IPS-NIHi7 (cell line): ENCODE results near the gene PPARGC1A.
A peak's percentile ranks its signal among the peaks of the same experiment; 100 is the strongest.

ENCODE experiments used
- DNase-seq: peaks from one replicate; pipeline ENCODE4 v3.0.0; 2012; ENCODE audit warnings: mixed read lengths; ENCODE audit errors: extremely low spot score

PPARGC1A gene, protein sequence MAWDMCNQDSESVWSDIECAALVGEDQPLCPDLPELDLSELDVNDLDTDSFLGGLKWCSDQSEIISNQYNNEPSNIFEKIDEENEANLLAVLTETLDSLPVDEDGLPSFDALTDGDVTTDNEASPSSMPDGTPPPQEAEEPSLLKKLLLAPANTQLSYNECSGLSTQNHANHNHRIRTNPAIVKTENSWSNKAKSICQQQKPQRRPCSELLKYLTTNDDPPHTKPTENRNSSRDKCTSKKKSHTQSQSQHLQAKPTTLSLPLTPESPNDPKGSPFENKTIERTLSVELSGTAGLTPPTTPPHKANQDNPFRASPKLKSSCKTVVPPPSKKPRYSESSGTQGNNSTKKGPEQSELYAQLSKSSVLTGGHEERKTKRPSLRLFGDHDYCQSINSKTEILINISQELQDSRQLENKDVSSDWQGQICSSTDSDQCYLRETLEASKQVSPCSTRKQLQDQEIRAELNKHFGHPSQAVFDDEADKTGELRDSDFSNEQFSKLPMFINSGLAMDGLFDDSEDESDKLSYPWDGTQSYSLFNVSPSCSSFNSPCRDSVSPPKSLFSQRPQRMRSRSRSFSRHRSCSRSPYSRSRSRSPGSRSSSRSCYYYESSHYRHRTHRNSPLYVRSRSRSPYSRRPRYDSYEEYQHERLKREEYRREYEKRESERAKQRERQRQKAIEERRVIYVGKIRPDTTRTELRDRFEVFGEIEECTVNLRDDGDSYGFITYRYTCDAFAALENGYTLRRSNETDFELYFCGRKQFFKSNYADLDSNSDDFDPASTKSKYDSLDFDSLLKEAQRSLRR

DNA sequence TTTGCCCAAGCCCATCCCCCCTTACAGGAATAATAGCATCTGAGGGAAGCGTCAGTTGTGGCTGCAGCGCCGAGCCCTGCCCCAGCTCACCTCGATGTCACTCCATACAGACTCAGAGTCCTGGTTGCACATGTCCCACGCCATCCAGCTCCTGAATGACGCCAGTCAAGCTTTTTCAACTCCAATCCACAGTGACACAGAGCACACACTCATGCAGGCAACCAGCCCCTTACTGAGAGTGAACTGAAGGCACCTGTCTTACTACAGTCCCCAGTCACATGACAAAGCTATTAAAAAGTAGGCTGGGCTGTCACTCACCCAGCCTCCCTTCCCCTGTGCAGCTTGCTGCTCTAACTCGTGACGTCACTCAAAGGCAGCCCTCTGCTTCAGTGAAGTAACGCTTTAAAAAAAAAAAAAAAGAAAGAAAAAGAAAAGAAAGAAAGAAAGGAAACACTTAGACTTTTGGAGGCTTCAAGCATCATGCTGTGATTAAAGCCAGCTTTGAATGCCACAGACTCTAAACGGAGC lies at the start of gene PPARGC1A:
Gene PPARGC1A, minus strand, starts transcription at position 234 of the 528 bp plus-strand sequence. Its CDS starts 90 bp downstream, at position 144.
- DNase-seq, result peak; percentile 28

DNA sequence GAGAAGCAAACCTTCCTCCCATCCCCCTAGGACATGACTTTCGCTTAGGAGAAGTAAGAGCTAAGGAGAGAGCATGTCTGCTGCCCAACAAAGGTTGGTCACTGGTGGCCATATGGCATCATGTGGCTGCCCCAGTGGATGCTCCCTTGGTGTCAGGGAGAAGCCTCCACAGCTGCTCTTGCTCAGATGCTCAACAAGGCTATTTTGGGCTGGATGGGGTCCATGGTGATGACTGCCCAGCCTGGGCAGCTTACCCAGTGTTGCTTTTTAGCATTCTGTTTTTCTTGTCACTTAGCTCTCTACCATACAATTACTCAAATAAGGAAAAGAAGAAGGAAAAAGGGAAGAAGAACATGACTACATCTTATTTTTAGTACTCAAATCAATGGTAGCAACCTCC lies 48.9 kb upstream of the PPARGC1A start:
- DNase-seq, result no peak

DNA sequence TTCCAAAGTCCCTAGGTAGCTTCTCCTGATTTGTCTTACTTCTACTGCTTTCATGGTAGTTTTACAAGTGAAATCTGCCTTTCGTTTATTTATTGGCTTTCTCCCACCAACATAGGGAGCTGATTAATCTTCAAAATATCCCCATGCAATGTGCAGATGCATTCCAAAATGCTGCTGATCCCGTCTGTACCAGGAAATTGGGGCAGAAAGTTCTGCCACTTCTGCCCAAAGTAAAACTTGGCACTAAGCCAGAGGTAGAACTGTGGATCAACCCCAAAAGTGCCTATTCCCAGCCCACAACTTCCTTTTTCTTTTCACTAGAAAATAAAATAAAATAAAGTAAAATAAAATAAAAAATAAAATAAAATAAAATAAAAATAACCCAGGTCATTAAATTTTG lies 47.3 kb upstream of the PPARGC1A start:
- no peak for DNase-seq

DNA sequence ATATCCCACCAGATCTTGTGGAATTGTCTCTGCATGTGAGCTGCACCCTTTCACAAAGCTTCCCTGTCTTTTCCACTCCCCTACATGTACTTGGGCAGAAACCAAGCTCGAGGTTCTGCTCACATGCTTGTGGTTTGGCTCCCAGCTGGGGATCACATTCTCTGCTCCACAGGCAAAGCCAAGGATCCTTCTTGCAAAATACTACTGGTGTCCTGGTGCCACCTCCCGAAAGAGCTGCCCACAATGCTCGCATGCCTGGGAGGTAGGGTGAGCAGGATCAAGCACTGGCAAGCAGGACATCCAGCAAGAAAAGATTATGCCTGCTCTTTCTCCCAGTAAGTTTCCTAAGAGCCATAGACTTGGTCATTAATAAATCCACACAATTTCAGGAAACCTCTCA lies 45.1 kb upstream of the PPARGC1A start:
- DNase-seq, result peak; percentile 30

DNA sequence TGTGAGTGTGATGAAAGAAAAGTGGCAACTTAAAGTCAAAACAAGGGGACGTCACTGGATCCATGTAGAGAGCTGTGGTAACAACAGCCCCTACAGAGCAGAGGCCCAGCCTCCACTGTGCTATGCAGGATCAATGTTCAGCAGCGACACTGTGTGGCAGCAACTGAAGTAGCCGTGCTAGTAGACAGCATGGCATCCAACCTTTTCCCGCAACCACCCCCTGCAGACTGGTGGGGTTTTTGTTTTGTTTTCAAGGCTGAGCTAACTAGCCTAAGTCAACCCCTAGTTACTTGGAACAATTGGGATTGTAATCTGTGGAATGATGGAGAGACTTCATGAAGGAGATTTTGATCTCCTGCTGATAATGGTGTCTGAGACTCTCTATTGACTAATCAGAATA lies 44.4 kb upstream of the PPARGC1A start:
- no peak for DNase-seq

DNA sequence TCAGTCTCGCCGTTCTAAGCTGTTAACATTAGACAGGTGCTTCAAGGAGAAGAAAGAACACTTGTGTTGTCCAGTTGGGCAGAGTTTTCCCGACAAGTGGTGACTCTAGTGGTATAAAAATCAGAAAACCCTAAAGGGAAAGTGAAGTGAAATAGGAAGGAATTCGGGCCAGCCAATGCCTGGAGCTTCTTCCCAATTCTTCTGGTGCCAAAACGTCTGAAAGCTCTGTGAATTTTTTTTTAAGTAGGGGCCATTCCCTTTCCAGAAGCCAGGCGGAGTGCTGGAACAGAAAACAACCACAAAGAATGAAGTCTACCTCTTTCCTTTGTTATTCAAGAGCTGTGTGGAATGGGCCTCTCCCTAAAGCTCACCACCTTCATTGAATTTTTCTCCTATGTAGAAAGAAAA lies 43.1 kb upstream of the PPARGC1A start:
- peak; percentile 67 for DNase-seq

DNA sequence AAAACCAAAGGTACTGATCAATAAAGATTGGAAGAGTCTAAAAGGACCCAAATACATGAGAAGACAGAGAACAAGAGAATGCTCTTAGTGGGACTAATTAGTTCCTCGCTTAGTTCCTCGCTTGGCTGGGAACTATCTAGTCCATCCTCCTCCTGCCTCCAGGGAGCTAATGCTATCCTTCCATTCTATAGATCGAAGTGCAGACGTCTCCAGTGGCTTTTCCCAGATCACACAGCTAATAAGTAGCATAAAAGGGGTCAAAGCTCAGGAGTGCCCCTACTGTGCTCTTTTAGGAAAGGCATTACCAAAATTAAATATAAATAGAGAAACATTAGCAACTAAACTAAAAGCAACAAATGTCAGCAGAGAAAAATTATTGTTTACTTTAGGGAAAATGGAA lies 42.3 kb upstream of the PPARGC1A start:
- DNase-seq, result no peak

DNA sequence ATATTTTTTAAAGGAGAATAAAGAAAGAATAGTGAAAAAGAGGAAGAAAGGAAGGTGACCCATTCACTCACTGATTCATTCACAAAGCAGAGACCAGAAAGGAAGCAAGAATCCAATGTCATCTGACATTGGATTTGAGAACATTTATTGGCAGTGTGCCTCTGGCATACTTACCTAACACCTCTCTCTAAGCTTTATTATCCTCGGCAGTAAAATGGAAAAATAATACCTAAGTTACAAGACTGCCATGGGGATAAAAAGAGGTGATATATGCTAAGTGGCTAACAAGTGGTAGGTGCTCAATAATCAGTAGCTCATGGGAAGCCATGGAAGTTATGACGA lies 41.6 kb upstream of the PPARGC1A start:
- no peak for DNase-seq

DNA sequence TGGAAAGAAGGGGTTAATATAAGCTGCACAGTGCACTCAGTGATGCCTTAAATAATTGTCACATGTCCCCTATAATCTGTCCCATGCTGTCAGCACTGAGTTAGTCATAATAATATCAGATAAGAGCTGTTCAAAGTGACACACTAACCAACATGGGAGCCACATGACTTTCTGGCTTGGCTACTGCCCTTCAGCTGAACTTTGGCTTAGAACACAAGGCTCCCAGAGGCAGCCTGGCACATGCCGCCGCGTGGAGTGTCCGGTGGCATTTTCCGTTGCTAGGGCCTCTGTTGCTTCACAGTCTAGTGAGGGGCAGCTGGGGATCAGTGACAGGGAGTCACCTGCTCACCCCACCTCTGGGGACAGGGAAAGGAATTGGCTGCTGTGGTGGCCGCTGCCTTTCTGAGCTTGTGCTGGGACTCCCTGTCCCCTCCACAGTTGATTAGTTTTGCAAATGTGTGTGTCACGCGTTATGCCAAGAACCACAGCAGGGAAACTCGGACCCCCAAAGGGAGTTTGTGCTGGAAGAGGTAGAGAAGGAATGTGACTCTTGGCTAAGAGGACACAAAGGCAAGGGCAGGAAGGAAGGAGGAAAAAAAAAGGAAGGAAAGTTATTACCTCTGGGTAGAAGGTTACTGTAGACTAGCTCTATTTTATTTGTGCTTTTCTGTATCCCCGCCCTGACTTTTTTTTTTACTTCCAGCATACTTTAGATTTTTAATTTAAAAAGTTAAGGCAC lies 41.1 kb upstream of the PPARGC1A start:
- no peak for DNase-seq

DNA sequence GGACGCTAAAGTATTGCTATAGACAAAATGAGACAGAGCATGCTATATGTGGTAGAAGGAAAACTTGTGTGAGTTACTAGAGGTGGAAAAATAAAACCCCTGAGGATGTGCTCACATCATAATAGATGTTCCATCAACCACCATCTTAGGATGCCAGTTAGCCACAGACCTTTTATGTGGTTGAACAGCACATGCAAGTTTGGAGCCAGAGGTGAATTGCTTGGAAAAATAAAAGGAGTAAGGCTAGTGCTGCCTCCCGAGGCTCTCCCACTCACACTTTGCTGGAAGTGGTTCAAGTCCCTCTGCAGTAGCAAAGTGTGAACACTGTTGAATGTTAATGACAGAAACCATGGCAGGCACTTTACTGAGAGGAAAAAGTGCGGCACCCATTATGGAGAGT lies 39.4 kb upstream of the PPARGC1A start:
- DNase-seq, result no peak

DNA sequence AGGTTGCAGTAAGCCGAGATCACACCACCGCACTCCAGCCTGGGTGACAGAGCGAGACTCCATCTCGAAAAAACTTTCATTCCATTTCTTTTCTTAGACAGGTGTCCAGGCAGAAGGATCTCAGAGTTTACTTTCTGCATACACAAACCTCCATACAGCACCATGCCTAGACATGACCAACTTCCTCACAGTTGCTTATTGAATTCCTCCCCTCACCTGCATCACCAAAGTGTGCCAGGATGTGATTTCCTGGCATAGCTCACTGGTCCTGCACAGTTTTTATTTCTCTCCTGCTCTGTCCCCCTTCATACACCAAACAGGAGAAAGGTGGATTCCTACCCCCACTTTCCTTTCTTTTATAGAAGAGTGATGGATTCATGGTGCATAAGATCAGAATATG lies 34.7 kb upstream of the PPARGC1A start:
- no peak for DNase-seq

DNA sequence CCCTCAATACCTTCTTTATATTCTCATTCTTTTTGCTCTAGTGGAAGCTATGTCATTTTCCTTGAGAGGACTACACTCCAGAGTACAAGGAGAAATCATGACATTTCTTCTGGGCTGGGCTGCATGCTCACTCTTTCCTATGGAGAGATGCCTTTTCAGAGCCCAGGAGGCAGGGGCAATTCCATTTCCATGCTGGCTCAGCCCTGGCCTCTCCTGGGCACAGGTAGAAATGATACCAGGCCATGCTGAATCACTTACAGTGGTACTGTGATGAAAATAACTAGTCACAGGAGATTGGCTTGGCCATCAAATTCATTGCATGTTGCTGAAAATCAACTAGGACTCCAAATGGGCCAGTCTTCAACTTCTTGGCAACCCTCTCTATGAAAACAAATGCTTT lies 34.0 kb upstream of the PPARGC1A start:
- no peak for DNase-seq

DNA sequence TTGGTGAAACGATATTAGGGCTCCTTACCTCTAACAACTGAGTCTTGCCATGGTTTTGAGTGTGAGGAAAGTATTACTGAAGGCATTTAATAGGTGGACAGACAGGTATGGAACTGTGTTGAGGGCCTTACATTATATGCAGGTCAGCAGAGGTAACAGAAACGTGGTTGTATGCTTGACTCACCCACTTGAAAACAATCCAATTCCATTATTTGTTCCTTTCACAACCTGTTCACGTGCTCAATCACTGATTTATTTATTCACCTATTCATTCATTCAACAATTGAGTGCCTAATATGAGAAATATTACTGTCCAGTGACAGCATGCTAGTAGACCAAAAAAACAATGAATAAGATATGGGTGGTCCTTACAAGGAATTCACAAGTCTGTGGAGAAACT lies 33.3 kb upstream of the PPARGC1A start:
- DNase-seq, result no peak

DNA sequence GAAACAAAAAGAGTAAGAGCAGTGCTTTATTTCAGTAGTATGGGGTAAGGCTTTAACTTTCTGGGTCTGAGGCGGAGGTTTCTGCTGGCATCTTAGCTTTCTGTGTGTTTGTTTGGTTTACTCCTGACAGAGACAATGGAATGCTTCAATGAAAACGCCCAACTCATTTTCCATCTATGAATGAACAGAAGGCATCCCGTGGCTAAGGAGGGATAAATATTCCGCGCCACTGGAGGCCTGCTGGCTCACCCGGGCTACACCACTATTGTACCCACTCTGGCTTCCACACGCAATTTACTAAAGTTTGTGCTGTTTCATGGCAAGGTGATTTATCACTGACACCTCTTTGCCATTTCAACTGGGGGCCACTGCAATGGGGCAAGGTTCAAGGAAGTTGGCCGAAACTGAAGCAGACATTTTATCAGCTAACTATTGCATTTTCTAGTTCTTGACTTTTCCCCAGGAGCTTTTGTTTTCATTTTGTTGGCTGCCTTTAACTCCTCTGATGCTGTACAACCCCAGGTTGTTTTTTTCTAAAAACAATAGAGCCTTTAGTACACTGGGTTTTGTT lies 32.8 kb upstream of the PPARGC1A start:
- no peak for DNase-seq

DNA sequence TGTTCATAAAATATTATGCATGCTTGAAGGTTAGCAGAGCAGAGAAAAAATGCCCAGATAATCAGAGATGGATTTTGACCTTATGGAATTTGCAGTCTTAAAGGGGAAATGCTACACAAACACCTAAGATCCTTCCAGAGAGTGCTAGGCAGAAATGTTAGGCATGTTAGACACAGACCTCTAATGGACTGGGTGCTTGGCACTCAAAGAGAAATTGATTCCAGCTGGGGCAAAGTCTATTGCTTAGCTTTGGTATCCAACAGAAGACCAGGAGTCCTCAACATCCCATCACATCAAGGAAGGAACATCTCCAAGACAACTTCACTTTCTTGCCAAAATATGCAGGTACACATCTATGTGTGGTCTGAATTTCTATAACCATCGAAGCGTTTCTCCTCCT lies 32.2 kb upstream of the PPARGC1A start:
- no peak for DNase-seq

DNA sequence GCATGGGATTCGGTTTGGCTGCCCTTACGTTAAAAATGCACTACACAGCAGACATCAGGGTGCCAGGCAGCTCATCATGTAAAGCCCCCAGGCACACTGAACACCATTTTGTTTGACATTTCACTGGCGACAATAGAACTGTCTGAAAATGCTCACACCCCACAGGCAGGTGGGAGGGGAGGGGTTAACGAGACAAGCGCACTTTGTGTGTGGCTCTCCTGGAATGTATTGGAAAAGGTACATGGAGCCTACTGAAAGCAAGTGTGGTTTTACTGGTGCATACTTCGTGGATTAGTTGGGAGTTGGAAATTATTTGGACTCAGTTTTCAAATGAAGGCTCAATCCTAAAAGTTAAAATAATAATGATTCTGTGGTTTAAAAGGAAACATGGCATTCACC lies 31.6 kb upstream of the PPARGC1A start:
- no peak for DNase-seq

DNA sequence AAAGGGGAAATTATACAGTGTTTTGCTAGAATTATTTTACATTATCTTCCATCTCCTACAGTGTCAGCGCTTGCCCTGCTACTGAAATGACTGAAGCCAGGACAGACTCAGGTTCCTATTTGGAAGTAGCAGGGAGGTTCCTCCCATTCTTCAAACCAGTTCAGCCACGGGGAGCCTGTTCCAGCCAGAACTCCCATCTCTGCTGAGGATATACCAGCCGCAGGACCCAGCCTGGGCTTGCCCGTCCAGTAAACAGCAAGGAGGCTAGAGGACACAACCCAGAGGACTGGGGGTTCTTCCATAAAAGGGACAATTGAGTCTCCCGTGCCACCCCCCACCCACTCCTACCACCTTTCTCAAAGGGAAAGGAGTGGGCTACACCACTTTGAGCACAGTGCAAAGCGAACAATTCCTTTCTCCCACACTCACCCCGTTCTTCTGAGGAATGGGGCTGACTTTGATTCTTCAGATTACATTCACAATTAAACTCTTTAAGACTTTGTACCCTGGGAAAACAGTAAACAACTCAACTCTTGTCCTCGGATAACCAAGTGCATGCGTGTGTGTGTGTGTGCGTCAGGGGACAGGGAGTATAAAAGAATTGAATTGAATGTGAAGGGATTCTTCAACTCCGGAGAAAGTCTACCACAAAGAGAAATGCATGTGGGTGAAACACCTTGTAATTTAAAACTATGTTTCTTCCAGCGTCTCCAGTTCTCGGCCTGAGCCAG lies 31.0 kb upstream of the PPARGC1A start:
- no peak for DNase-seq

DNA sequence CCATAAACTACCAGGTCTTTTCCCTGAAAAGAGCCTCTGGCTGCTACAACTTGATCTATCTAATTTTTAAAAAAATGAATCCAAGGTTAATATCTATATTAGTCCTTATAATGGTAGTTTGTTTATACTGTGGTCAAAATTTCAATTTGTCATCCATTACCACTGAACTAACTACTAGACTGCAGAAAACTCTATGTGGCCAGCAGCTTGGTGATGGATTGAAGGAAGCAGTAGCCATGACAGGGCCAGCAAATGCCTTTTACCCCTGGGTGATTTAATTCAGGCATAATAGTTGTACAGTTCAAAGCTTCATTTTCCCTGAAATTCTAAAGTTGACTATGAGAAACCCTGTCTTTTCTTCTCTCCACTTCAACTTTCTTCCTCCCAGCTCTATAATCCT lies 30.4 kb upstream of the PPARGC1A start:
- no peak for DNase-seq

DNA sequence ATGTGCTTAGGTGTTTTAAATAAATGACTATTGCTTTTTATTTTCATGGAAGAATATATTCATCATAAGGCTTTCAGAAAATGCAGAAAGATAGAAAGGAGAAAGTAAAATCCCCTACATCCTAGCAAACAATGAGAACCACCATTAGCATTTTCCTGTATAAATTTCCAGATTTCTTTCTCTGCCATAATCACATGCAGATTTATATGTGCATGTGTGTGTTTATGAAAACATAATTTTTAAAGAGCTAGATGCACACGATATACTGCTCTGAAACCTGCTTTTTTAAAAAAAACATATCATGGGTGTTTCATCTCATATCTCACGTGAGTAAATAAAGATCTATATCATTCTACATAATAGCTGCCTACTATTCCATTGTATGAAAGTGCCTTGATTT lies 26.4 kb upstream of the PPARGC1A start:
- no peak for DNase-seq

DNA sequence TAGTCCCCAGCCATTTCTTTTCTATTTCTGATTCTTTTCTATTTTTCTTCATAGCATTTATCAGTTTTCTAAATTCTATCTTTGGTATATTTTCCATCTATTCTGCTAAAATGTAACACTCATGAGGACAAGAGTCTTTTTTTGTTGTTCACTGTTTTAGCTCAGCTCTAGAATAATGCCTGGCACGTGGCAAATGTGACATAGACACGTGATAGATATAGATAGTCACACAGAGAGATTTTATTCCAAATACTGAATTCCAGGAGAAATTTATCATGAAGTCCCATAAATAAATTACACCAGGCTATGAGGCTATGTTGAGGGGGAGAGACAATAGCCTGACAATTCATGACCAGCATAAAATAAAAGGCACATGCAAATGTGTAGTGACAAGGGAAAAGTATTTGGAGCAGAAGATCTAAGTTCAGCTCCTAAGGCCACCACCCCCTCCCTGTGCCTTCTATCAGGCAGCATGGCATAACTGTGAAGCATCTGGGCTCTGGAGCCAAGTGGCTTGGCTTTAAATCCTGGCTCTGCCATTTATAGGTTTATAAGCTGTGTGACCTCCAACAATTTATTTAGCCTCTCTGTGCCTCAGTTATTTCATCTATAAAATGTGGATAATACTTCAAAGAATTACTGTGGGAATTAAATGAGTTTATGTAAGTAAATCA lies 25.7 kb upstream of the PPARGC1A start:
- no peak for DNase-seq
